Muscle layer of duodenum (tissue), 2 donors: ENCODE measurements around the gene AKNA.
"Not testable (repeated sequence)": the region's sequence is repeated elsewhere in the genome, so short reads cannot be mapped to it uniquely, and the experiment has no call there.

Experiments used
- H3K27ac ChIP-seq: one replicate; pipeline ENCODE4 v1.7.0; 2013; ENCODE audit warnings: mild to moderate bottlenecking, low read length
- H3K27me3 ChIP-seq: one replicate; pipeline ENCODE4 v1.7.0; 2013; ENCODE audit warnings: low read depth, mild to moderate bottlenecking, control low read depth, low read length
- H3K36me3 ChIP-seq, 2 donors: one replicate each; pipeline ENCODE4 v1.7.0; 2013; ENCODE audit warnings: low read length in 2 of 2, control low read depth in 1 of 2, mild to moderate bottlenecking in 1 of 2; ENCODE audit not compliant: insufficient read depth in 2 of 2, control insufficient read depth in 1 of 2
- H3K4me1 ChIP-seq, 2 donors: one replicate each; pipeline ENCODE4 v1.7.0; 2013; ENCODE audit warnings: low read length in 2 of 2, mild to moderate bottlenecking in 2 of 2, control low read depth in 1 of 2, moderate library complexity in 1 of 2; ENCODE audit not compliant: insufficient read depth in 2 of 2, control insufficient read depth in 1 of 2
- H3K4me3 ChIP-seq, 2 donors: one replicate each; pipeline ENCODE4 v1.7.0; 2013; ENCODE audit warnings: low read length in 2 of 2, low read depth in 1 of 2, mild to moderate bottlenecking in 1 of 2
- H3K9me3 ChIP-seq, 2 donors: one replicate each; pipeline ENCODE4 v1.7.0; 2013; ENCODE audit warnings: low read length in 2 of 2, control low read depth in 1 of 2, mild to moderate bottlenecking in 1 of 2; ENCODE audit not compliant: control insufficient read depth in 1 of 2
- donor health status: healthy.

The AKNA gene

DNA sequence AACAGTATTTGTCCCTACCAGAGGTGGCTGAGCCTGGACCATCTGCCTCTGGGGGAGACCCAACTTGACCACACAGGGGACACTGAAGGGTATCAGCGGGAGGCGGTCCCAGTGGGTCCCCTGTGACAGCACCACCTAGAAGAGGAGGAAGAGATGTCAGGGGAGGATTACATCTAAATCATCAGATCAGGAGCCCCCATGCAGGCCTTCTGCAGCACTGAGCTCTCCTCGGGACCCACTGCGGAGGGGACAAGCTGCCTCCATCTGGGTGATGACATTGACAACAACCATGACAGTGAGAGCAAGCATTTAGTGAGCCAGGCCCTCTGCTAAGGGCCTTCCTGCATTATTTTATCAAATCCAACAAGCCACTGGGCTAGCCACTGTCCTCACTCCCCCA is 45.8 kb downstream of the AKNA start:
- Histone ChIP-seq H3K4me1 (peaks cover 0 to 5% of the 10 kb centered on the region in 2 donors), H3K27ac (no peak overlapping the region), H3K9me3 (no peaks in the 10 kb centered on the region), H3K27me3 (no peaks in the 10 kb centered on the region), H3K4me3 (no peak overlapping the region), H3K36me3 (peaks cover 76 to 93% of the 10 kb centered on the region in 2 donors)

GRCh38 chr9:114341152-114341830 is 46.5 kb downstream of the AKNA start:
- Histone ChIP-seq H3K27me3 (no peaks in the 10 kb centered on the region), H3K4me1 (peaks cover 0 to 5% of the 10 kb centered on the region in 2 donors), H3K9me3 (no peaks in the 10 kb centered on the region), H3K4me3 (no peak overlapping the region), H3K36me3 (peaks cover 72 to 90% of the 10 kb centered on the region in 2 donors), H3K27ac (no peak overlapping the region)

- Histone ChIP-seq H3K27ac (no peak overlapping the region), H3K36me3 (peaks cover 64 to 84% of the 10 kb centered on the region in 2 donors), H3K4me3 (no peak overlapping the region), H3K4me1 (peaks cover 0 to 5% of the 10 kb centered on the region in 2 donors), H3K9me3 (no peaks in the 10 kb centered on the region), H3K27me3 (no peaks in the 10 kb centered on the region)
These were observed 48.5 kb downstream of the AKNA start for GRCh38 chr9:114339130-114339908.

DNA sequence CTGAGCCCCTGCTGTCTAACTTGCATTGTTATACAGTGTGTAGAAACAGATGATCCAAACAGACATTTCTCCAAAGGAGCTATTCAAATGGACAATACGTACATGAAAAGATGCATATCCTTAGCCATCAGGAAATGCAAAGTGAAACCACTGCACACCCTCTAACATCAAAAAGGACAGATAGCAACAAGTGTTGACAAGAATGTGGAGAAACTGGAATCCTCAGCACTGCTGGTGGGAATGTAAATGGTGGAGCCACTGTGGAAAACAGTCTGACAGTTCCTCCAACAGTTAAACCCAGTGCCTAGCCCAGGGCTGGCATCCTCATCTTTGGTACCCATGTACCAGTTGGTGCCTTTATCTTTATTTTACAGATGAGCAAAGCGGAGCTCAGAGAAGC is 49.6 kb downstream of the AKNA start:
- no peaks in the 10 kb centered on the region for H3K9me3 ChIP-seq
- peaks cover 54 to 73% of the 10 kb centered on the region in 2 donors for H3K36me3 ChIP-seq
- H3K27me3 ChIP-seq, result no peaks in the 10 kb centered on the region
- H3K27ac ChIP-seq, result no peak overlapping the region
- H3K4me1 ChIP-seq, result no peaks in the 10 kb centered on the region
- H3K4me3 ChIP-seq, result no peak overlapping the region

DNA sequence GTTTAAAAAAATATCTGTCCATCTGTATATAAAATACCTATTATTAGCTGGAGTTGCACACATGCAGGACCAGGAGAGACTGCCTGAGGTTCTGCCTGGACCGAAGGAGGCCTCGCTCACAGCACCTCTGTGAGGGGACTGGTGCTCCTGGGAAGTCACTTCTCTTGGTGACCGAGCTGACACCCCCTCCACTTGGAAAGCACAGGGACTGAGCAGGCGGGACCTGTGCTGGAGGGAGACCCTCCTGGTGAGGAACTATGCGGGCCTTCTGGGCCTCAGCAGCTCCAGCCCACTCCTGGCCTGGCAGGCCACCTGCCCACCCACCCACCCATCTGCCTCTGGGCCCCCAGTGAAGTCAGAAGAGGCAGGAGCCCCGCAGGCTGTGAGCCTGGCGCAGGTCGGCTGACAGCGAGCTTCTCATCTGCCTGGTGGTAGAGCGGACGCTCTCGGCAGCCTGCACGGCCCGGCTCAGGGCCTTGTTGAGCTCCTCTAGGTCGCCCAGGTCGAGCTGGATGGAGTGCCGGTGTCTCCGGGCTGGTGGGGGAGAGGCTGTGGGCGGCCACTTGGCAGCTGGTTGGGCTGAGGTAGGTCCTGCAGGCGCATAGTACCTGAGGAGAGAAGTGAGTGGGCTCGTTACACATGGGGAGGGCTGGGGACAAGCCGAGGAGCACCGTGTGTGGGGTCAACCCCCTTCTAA is 50.9 kb downstream of the AKNA start:
- H3K27me3 ChIP-seq, result no peaks in the 10 kb centered on the region
- H3K4me3 ChIP-seq, result no peak overlapping the region
- no peak overlapping the region for H3K27ac ChIP-seq
- H3K36me3 ChIP-seq, result peaks cover 42 to 61% of the 10 kb centered on the region in 2 donors
- H3K4me1 ChIP-seq, result no peaks in the 10 kb centered on the region
- H3K9me3 ChIP-seq, result no peaks in the 10 kb centered on the region

- H3K4me3 ChIP-seq, result no peak overlapping the region
- peaks cover 37 to 54% of the 10 kb centered on the region in 2 donors for H3K36me3 ChIP-seq
- no peaks in the 10 kb centered on the region for H3K9me3 ChIP-seq
- H3K27ac ChIP-seq, result no peak overlapping the region
- H3K4me1 ChIP-seq, result no peaks in the 10 kb centered on the region
- H3K27me3 ChIP-seq, result no peaks in the 10 kb centered on the region
These were observed 51.6 kb downstream of the AKNA start for GRCh38 chr9:114336157-114336556.

- no peaks in the 10 kb centered on the region for H3K27me3 ChIP-seq
- no peaks in the 10 kb centered on the region for H3K4me1 ChIP-seq
- no peak overlapping the region for H3K27ac ChIP-seq
- peaks cover 33 to 50% of the 10 kb centered on the region in 2 donors for H3K36me3 ChIP-seq
- H3K9me3 ChIP-seq, result no peaks in the 10 kb centered on the region
- no peak overlapping the region for H3K4me3 ChIP-seq
These were observed 52.0 kb downstream of the AKNA start for GRCh38 chr9:114335745-114336144.

GRCh38 chr9:114334490-114334889 is 53.3 kb downstream of the AKNA start:
- no peaks in the 10 kb centered on the region for H3K9me3 ChIP-seq
- no peak overlapping the region for H3K27ac ChIP-seq
- H3K4me3 ChIP-seq, result no peak overlapping the region
- no peaks in the 10 kb centered on the region for H3K27me3 ChIP-seq
- H3K36me3 ChIP-seq, result peaks cover 23 to 37% of the 10 kb centered on the region in 2 donors
- no peaks in the 10 kb centered on the region for H3K4me1 ChIP-seq

- not testable (repeated sequence) for H3K9me3 ChIP-seq, H3K27me3 ChIP-seq, H3K4me3 ChIP-seq, H3K27ac ChIP-seq, H3K4me1 ChIP-seq
- H3K36me3 ChIP-seq, result peaks cover 15 to 30% of the 10 kb centered on the region in 2 donors
These were observed 54.1 kb downstream of the AKNA start for GRCh38 chr9:114333718-114334117.

GRCh38 chr9:114332474-114333040 is 55.2 kb downstream of the AKNA start:
- H3K36me3 ChIP-seq, result peaks cover 5 to 20% of the 10 kb centered on the region in 2 donors
- H3K9me3 ChIP-seq, H3K27me3 ChIP-seq, H3K27ac ChIP-seq, H3K4me1 ChIP-seq, H3K4me3 ChIP-seq: not testable (repeated sequence)
